ENCODE measurements around the gene BEND6.

DNA sequence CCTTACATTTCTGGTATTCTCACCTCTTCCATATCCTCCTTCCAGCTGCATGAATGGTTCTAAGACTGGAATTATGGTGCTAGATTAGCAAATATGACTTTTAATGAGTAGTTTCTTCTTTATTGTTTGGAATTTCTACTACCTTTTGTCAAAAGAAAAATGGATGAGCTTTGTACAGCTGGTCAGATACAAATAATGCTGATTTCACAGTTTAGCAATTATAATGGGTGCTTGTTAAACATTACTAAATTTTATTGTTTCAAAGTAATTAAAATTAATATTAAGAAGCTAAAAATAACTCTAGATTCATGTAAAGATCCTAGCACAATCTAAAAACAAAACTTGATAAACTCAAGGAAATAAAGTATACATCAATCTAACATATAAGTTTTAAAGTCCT, 32.3 kb upstream of the BEND6 start:
- TF ChIP-seq, protein P1, sequence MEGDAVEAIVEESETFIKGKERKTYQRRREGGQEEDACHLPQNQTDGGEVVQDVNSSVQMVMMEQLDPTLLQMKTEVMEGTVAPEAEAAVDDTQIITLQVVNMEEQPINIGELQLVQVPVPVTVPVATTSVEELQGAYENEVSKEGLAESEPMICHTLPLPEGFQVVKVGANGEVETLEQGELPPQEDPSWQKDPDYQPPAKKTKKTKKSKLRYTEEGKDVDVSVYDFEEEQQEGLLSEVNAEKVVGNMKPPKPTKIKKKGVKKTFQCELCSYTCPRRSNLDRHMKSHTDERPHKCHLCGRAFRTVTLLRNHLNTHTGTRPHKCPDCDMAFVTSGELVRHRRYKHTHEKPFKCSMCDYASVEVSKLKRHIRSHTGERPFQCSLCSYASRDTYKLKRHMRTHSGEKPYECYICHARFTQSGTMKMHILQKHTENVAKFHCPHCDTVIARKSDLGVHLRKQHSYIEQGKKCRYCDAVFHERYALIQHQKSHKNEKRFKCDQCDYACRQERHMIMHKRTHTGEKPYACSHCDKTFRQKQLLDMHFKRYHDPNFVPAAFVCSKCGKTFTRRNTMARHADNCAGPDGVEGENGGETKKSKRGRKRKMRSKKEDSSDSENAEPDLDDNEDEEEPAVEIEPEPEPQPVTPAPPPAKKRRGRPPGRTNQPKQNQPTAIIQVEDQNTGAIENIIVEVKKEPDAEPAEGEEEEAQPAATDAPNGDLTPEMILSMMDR (conservative IDR thresholded peaks at IDR 0.05 in 1 of 2, IDR thresholded peaks at IDR 0.05 in 1 of 2; ENCODE audit: low read depth in 1 of 2, low read length in 2 of 2) = no peak
- no peak for TF ChIP-seq EZH2 (IDR thresholded peaks at IDR 0.05; ENCODE audit: low read length, missing control alignments)
